NT2/D1 (cell line): ENCODE results near the gene MAK.
"Not testable (repeated sequence)": the region's sequence is repeated elsewhere in the genome, so short reads cannot be mapped to it uniquely, and the experiment has no call there.

Experiments used
- DNase-seq: peaks from one replicate; pipeline ENCODE4 v3.0.0-alpha.2; 2011; ENCODE audit warnings: low read depth, low spot score
- H3K27me3 ChIP-seq: 2 replicates; pipeline ENCODE4 v1.6.0; 2011; ENCODE audit warnings: mild to moderate bottlenecking; ENCODE audit not compliant: insufficient read length, insufficient read depth
- H3K36me3 ChIP-seq: 2 replicates; pipeline ENCODE4 v1.6.1; 2011; ENCODE audit warnings: mild to moderate bottlenecking, low read length, mixed read lengths; ENCODE audit not compliant: insufficient read depth, insufficient read length
- H3K4me1 ChIP-seq: 2 replicates; pipeline ENCODE4 v1.5.1; 2011; ENCODE audit not compliant: insufficient read depth, insufficient read length
- H3K4me3 ChIP-seq: 2 replicates; pipeline ENCODE4 v1.5.1; 2011; ENCODE audit warnings: low read depth; ENCODE audit not compliant: insufficient read length
- H3K9ac ChIP-seq: 2 replicates; pipeline ENCODE4 v1.6.0; 2011; ENCODE audit warnings: low read depth; ENCODE audit not compliant: insufficient read length
- H3K9me3 ChIP-seq: 2 replicates; pipeline ENCODE4 v1.5.1; 2011; ENCODE audit warnings: mild to moderate bottlenecking, low read length; ENCODE audit not compliant: insufficient read depth
- SUZ12 ChIP-seq: IDR thresholded peaks from 2 replicates; pipeline ENCODE4 v1.6.1; 2011; ENCODE audit not compliant: insufficient read length, insufficient read depth; ENCODE audit errors: extremely low read depth
- YY1 ChIP-seq: IDR thresholded peaks from 2 replicates; pipeline ENCODE4 v1.6.1; 2011; ENCODE audit not compliant: insufficient read length, insufficient read depth
- ZNF274 ChIP-seq: IDR thresholded peaks from 2 replicates; pipeline ENCODE4 v1.6.1; 2011; ENCODE audit warnings: mild to moderate bottlenecking, low read depth, low read length

MAK gene

GRCh38 chr6:10824819-10825218, 13.5 kb downstream of the MAK start:
- Histone ChIP-seq H3K4me1 (no peaks in the 10 kb centered on the region), H3K36me3 (no peaks in the 10 kb centered on the region), H3K9me3 (no peaks in the 10 kb centered on the region), H3K9ac (no peak overlapping the region), H3K4me3 (no peak overlapping the region), H3K27me3 (no peaks in the 10 kb centered on the region)
- no peak for DNase-seq
- TF ChIP-seq ZNF274 (no peak), SUZ12 (no peak), YY1 (no peak)

GRCh38 chr6:10824297-10824696, 14.0 kb downstream of the MAK start:
- H3K9ac ChIP-seq: no peak overlapping the region
- no peak for DNase-seq
- H3K4me3 ChIP-seq: no peak overlapping the region

GRCh38 chr6:10814176-10814575, 24.2 kb downstream of the MAK start:
- H3K9ac ChIP-seq, H3K9me3 ChIP-seq, H3K36me3 ChIP-seq, H3K27me3 ChIP-seq, DNase-seq, H3K4me1 ChIP-seq, H3K4me3 ChIP-seq: not testable (repeated sequence)

More at GRCh38 chr6:10824297-10824696, 14.0 kb downstream of the MAK start:
- Histone ChIP-seq H3K9me3 (no peaks in the 10 kb centered on the region), H3K27me3 (no peaks in the 10 kb centered on the region), H3K36me3 (no peaks in the 10 kb centered on the region), H3K4me1 (no peaks in the 10 kb centered on the region)
- TF ChIP-seq SUZ12 (no peak), ZNF274 (no peak), YY1 (no peak)

GRCh38 chr6:10809098-10809497, 29.2 kb downstream of the MAK start:
- Histone ChIP-seq H3K9me3 (no peaks in the 10 kb centered on the region), H3K4me3 (no peak overlapping the region), H3K36me3 (no peaks in the 10 kb centered on the region), H3K9ac (no peak overlapping the region), H3K27me3 (no peaks in the 10 kb centered on the region), H3K4me1 (no peaks in the 10 kb centered on the region)
- TF ChIP-seq SUZ12 (no peak), YY1 (no peak), ZNF274 (no peak)
- DNase-seq: no peak

GRCh38 chr6:10808376-10808775, 30.0 kb downstream of the MAK start:
- Histone ChIP-seq H3K4me1 (no peaks in the 10 kb centered on the region), H3K27me3 (no peaks in the 10 kb centered on the region), H3K9me3 (no peaks in the 10 kb centered on the region), H3K9ac (no peak overlapping the region), H3K36me3 (no peaks in the 10 kb centered on the region), H3K4me3 (no peak overlapping the region)
- no peak for DNase-seq
- TF ChIP-seq ZNF274 (no peak), SUZ12 (no peak), YY1 (no peak)

GRCh38 chr6:10801224-10801848, 37.0 kb downstream of the MAK start:
- Histone ChIP-seq H3K4me1 (no peaks in the 10 kb centered on the region), H3K9ac (no peak overlapping the region), H3K9me3 (no peaks in the 10 kb centered on the region), H3K27me3 (no peaks in the 10 kb centered on the region), H3K4me3 (no peak overlapping the region), H3K36me3 (no peaks in the 10 kb centered on the region)
- DNase-seq: peak; percentile 27
- TF ChIP-seq ZNF274 (no peak), YY1 (no peak), SUZ12 (no peak)

- Histone ChIP-seq H3K4me3 (no peak overlapping the region), H3K4me1 (no peaks in the 10 kb centered on the region), H3K36me3 (no peaks in the 10 kb centered on the region), H3K27me3 (no peaks in the 10 kb centered on the region), H3K9ac (no peak overlapping the region), H3K9me3 (no peaks in the 10 kb centered on the region)
- TF ChIP-seq SUZ12 (no peak), YY1 (no peak), ZNF274 (no peak)
- no peak for DNase-seq
Measured at GRCh38 chr6:10800810-10801209, 37.5 kb downstream of the MAK start.

GRCh38 chr6:10794239-10794638, 44.1 kb downstream of the MAK start:
- Histone ChIP-seq H3K4me3 (no peak overlapping the region), H3K4me1 (no peaks in the 10 kb centered on the region), H3K36me3 (peaks cover 8% of the 10 kb centered on the region), H3K27me3 (no peaks in the 10 kb centered on the region), H3K9ac (no peak overlapping the region), H3K9me3 (no peaks in the 10 kb centered on the region)
- DNase-seq: no peak
- no peak for TF ChIP-seq SUZ12
- no peak for TF ChIP-seq YY1
- TF ChIP-seq ZNF274: no peak
